CD4-positive, alpha-beta T cell (primary cell): ENCODE results near the gene KMT2C. TPM values are rescaled to one million over a fixed set of nuclear protein-coding genes. Genes with fewer than 3 reads are reported as not detected.
"Not testable (repeated sequence)": the region's sequence is repeated elsewhere in the genome, so short reads cannot be mapped to it uniquely, and the experiment has no call there.

Experiments used
- ATAC-seq: fragments of 200-7000 bp; cut with Tn5 transposase; one replicate; pipeline ENCODE4 v1.10.0; 2022; ENCODE audit warnings: mild to moderate bottlenecking; ENCODE audit not compliant: poor library complexity
- CTCF ChIA-PET: fragments of 350-600 bp; sonication (Branson Sonifier 250); formaldehyde crosslinking; loops from one replicate; lab custom pipeline; 2021; ENCODE audit warnings: antibody characterized with exemption, inconsistent platforms; lab: Charles Lee
- POLR2A ChIA-PET: fragments of 350-600 bp; sonication (Branson Sonifier 250); formaldehyde crosslinking; loops from one replicate; lab custom pipeline; 2021; ENCODE audit warnings: antibody characterized with exemption, inconsistent platforms; lab: Charles Lee
- DNase-seq, 14 experiments: peaks; one replicate each; pipeline ENCODE4 v3.0.0-alpha.2; 2013 to 2020; ENCODE audit warnings: mixed read lengths in 2 of 14
- H3K27ac ChIP-seq, 2 donors: one replicate each; pipeline versions ENCODE4 v1.5.1 to v1.7.0; 2013; ENCODE audit warnings: low read length in 2 of 2, low read depth in 1 of 2, mild to moderate bottlenecking in 1 of 2
- H3K27me3 ChIP-seq, 2 experiments: 1 replicate in 1 of 2; 2 replicates in 1 of 2; pipeline versions ENCODE4 v1.6.1 to v1.7.0; 2013; ENCODE audit warnings: low read length in 2 of 2, control low read depth in 1 of 2, mild to moderate bottlenecking in 1 of 2, moderate library complexity in 1 of 2; ENCODE audit not compliant: insufficient read depth in 2 of 2, control insufficient read depth in 1 of 2
- H3K36me3 ChIP-seq: one replicate; pipeline ENCODE4 v1.6.1; 2013; ENCODE audit warnings: low read length, control low read depth; ENCODE audit not compliant: insufficient read depth
- H3K4me1 ChIP-seq: one replicate; pipeline ENCODE4 v1.6.1; 2013; ENCODE audit warnings: low read length, control low read depth; ENCODE audit not compliant: insufficient read depth
- H3K4me3 ChIP-seq: one replicate; pipeline ENCODE4 v1.5.1; 2013; ENCODE audit warnings: mild to moderate bottlenecking, low read length, moderate library complexity
- H3K9me3 ChIP-seq, 2 experiments: 1 replicate in 1 of 2; 2 replicates in 1 of 2; pipeline versions ENCODE4 v1.6.1 to v1.7.0; 2013; ENCODE audit warnings: low read length in 2 of 2, mild to moderate bottlenecking in 2 of 2, control low read depth in 1 of 2, moderate library complexity in 1 of 2; ENCODE audit not compliant: control insufficient read depth in 1 of 2, insufficient read depth in 1 of 2
- H3K27ac Mint-ChIP-seq: one replicate; pipeline ENCODE4 v1.8.0; 2020; ENCODE audit warnings: mixed read lengths
- H3K27me3 Mint-ChIP-seq: one replicate; pipeline ENCODE4 v1.8.0; 2021; ENCODE audit warnings: mixed read lengths
- H3K36me3 Mint-ChIP-seq: one replicate; pipeline ENCODE4 v1.8.0; 2021; ENCODE audit warnings: low read depth, mixed read lengths
- H3K4me1 Mint-ChIP-seq: one replicate; pipeline ENCODE4 v1.8.0; 2021; ENCODE audit warnings: low read depth, mixed read lengths
- H3K4me3 Mint-ChIP-seq: one replicate; pipeline ENCODE4 v1.8.0; 2020; ENCODE audit warnings: mild to moderate bottlenecking, mixed read lengths
- H3K9me3 Mint-ChIP-seq: one replicate; pipeline ENCODE4 v1.8.0; 2020; ENCODE audit warnings: mixed read lengths
- intact Hi-C, 2 experiments: fragments of 100-400 bp; cut with DNase I in 1 of 2; cut with micrococcal nuclease in 1 of 2; formaldehyde crosslinking; loops; one replicate each; pipeline versions ENCODE4 v1.15.1 to v1.9.0; 2023 to 2025; cut with DNase I, micrococcal nuclease
- total RNA-seq, 174 experiments: library from RNA in 2 of 174; stranded (reverse) in 2 of 174; gene quantifications; one replicate each; pipeline ENCODE4 v1.2.3 and lab custom pipeline; 2021 to 2026

Gene KMT2C
- total RNA-seq, 2 experiments from 2014 or later, result 113 to 118 TPM

DNA sequence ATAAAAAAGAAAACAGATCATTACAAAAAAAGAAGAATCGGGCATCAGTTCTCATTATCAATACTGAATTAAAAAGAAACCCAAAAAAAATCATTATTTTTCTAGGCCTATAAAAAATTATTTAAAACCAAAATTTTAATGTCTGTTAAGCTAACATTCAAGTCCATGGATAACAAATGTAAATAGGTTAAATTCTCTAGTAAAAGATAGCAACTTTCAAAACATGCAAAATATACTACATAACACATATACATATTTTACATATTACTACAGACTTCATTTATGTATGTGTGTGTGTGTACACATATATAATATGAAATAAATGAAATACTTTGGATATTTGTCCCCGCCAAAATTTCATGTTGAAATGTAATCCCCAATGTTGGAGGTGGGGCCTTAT lies 158.1 kb downstream of the KMT2C start:
- H3K9me3 ChIP-seq, H3K27me3 ChIP-seq, DNase-seq, H3K4me1 Mint-ChIP-seq, H3K36me3 ChIP-seq, H3K27ac ChIP-seq, intact Hi-C loops, POLR2A ChIA-PET, CTCF ChIA-PET, ATAC-seq, H3K9me3 Mint-ChIP-seq, H3K27ac Mint-ChIP-seq, H3K4me3 ChIP-seq, H3K4me3 Mint-ChIP-seq, H3K4me1 ChIP-seq, H3K27me3 Mint-ChIP-seq: not testable (repeated sequence)
- peaks cover 47% of the 10 kb centered on the region for H3K36me3 Mint-ChIP-seq

DNA sequence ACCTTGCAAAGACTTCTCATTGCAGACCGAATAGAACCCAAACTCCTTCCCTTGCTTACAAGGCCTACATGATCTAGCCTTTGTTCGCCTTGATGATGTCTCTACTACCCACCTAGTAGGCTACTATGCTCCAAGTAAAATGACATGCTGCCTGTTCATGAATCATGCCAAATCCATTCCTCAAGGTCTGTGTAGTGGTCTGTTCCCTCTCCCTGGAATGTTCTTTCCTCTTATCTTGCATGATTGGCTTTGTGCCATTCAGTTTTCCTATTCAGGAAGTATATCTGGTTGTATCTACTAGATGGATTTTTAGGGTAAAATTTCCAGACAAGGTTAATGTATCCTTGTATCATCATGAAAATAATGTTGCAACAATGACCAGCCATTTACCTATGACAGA lies 165.4 kb downstream of the KMT2C start:
- H3K9me3 Mint-ChIP-seq, H3K27ac Mint-ChIP-seq, ATAC-seq, DNase-seq, POLR2A ChIA-PET, H3K9me3 ChIP-seq, H3K4me3 ChIP-seq, intact Hi-C loops, H3K4me3 Mint-ChIP-seq, H3K27me3 ChIP-seq, H3K27ac ChIP-seq, H3K4me1 ChIP-seq, H3K27me3 Mint-ChIP-seq, CTCF ChIA-PET: not testable (repeated sequence)
- peaks cover 16% of the 10 kb centered on the region for H3K36me3 ChIP-seq
- peaks cover 12% of the 10 kb centered on the region for H3K4me1 Mint-ChIP-seq
- H3K36me3 Mint-ChIP-seq, result peaks cover 62% of the 10 kb centered on the region

DNA sequence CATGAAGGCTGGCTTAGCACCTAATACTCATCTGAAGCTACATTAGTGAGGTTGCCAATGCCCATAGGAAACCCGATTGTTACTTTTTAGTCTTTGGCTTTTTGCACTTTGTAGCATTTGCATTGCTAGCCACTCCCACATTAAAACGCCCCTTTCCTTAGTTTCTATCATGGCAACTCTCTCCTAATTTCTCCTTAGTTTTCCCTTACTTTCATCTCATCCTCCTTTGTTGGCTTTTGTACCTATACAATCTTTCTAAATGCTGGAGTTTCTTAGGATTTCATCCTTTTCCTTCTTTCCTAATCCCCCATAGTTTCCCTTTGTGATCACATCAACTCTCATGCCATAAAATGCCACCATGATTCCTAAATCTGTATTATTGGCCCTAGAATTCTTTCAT lies 168.9 kb downstream of the KMT2C start:
- H3K4me1 Mint-ChIP-seq, DNase-seq, intact Hi-C loops, H3K4me1 ChIP-seq, H3K27me3 Mint-ChIP-seq, H3K9me3 ChIP-seq, H3K4me3 Mint-ChIP-seq, ATAC-seq, H3K9me3 Mint-ChIP-seq, H3K4me3 ChIP-seq, H3K27me3 ChIP-seq, CTCF ChIA-PET, H3K27ac ChIP-seq, POLR2A ChIA-PET, H3K27ac Mint-ChIP-seq: not testable (repeated sequence)
- peaks cover 68% of the 10 kb centered on the region for H3K36me3 Mint-ChIP-seq
- H3K36me3 ChIP-seq, result peaks cover 23% of the 10 kb centered on the region

DNA sequence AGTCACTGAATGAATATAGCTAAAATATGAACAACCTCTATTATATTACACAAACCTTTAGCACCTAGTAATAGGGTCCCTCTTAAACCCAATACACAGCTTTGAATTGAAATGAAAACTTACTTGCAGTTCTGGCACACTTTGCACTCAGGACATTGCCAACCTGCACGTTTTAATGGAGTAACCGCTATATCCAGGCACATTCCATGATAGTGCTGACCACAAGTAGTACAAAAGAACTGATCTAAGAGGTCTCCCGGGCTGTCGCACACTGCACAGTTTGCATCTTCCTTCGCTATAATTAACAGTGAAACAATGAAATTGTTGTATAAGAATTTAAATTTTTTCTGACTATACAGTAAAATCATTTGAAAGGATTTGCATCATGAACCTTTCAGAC lies 170.9 kb downstream of the KMT2C start:
- H3K27me3 ChIP-seq, H3K27ac Mint-ChIP-seq, H3K27me3 Mint-ChIP-seq, H3K4me1 ChIP-seq, intact Hi-C loops, H3K27ac ChIP-seq, CTCF ChIA-PET, H3K9me3 Mint-ChIP-seq, H3K4me1 Mint-ChIP-seq, H3K4me3 ChIP-seq, H3K4me3 Mint-ChIP-seq, POLR2A ChIA-PET, DNase-seq, H3K9me3 ChIP-seq, ATAC-seq: not testable (repeated sequence)
- peaks cover 70% of the 10 kb centered on the region for H3K36me3 Mint-ChIP-seq
- H3K36me3 ChIP-seq, result peaks cover 19% of the 10 kb centered on the region

DNA sequence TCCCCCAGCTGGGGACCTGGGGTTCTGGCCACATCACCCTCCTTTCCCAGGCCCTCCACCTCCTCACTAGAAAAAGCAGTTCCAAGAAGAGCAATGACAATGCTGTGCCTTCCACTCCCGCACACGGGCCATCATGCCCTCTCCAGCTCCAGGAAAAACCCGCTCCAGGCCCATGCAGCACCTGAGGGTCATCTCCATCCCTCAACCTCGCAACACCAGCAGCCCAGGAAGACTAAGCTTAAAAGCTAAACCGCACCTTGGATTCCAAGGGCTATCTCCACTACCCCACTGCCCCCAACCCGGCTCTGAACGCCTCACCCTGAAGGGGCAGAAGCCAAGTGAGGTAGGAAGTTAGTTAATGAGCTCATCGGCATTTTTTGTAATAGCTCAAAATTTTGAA lies 173.7 kb downstream of the KMT2C start:
- H3K4me1 ChIP-seq, DNase-seq, H3K9me3 Mint-ChIP-seq, H3K4me3 Mint-ChIP-seq, H3K27ac ChIP-seq, H3K27me3 Mint-ChIP-seq, H3K4me3 ChIP-seq, H3K27me3 ChIP-seq, POLR2A ChIA-PET, H3K9me3 ChIP-seq, CTCF ChIA-PET, ATAC-seq, intact Hi-C loops, H3K27ac Mint-ChIP-seq: not testable (repeated sequence)
- peaks cover 19% of the 10 kb centered on the region for H3K4me1 Mint-ChIP-seq
- H3K36me3 Mint-ChIP-seq, result peaks cover 79% of the 10 kb centered on the region
- peaks cover 26% of the 10 kb centered on the region for H3K36me3 ChIP-seq

DNA sequence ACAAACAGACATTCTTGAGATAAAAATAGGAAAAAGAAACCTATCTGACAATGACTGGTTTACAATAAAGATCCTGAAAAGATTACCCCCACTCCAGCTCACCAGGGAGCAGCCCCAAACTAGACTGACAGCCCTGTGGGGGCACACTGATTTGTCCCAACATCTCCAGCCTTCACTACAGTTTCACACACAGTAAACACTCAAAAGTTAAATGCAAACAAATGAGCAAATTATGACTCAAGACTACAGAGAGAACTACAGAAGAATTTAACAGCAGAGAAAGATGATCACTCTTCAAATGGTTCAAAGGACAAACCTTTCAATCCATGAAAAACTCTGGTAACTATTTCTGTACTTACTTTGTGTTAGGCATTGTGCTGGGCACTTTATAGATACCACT lies 176.2 kb downstream of the KMT2C start:
- H3K27me3 Mint-ChIP-seq, H3K27me3 ChIP-seq, H3K9me3 ChIP-seq, ATAC-seq, DNase-seq, H3K9me3 Mint-ChIP-seq, H3K27ac ChIP-seq, H3K4me3 Mint-ChIP-seq, H3K4me1 ChIP-seq, H3K4me3 ChIP-seq, intact Hi-C loops, H3K27ac Mint-ChIP-seq, CTCF ChIA-PET, POLR2A ChIA-PET: not testable (repeated sequence)
- H3K36me3 ChIP-seq, result peaks cover 26% of the 10 kb centered on the region
- H3K4me1 Mint-ChIP-seq, result peaks cover 28% of the 10 kb centered on the region
- peaks cover 89% of the 10 kb centered on the region for H3K36me3 Mint-ChIP-seq

DNA sequence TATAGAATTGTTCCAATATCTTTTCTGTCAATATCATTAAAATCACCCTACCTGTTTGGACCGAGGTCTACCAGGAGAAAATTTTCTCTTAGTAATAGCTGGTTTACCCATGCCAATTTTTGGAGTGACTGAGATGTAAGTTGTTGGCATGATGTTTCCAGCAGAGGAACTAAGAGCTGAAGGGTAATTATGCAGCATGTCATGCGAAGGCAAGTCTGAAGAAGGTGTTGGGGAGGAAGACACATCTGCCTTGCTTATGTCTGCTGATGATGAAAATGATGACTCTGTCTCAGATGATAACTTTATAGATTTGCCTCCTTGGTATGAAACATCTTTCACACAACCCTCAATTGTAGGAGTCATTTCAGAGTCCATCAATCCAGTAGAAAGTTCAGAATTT lies 188.0 kb downstream of the KMT2C start:
- intact Hi-C loops, H3K4me3 Mint-ChIP-seq, H3K27ac ChIP-seq, H3K27me3 ChIP-seq, DNase-seq, POLR2A ChIA-PET, H3K27me3 Mint-ChIP-seq, H3K9me3 ChIP-seq, CTCF ChIA-PET, H3K4me1 ChIP-seq, H3K4me3 ChIP-seq, H3K27ac Mint-ChIP-seq, ATAC-seq, H3K9me3 Mint-ChIP-seq: not testable (repeated sequence)
- peaks cover 92% of the 10 kb centered on the region for H3K36me3 Mint-ChIP-seq
- peaks cover 31% of the 10 kb centered on the region for H3K36me3 ChIP-seq
- H3K4me1 Mint-ChIP-seq, result peaks cover 11% of the 10 kb centered on the region
